ENCODE data around the gene PPHLN1. TPM values are rescaled to one million over a fixed set of nuclear protein-coding genes. Genes with fewer than 3 reads are reported as not detected.

The PPHLN1 gene
- 10 to 100 TPM; 90.9 to 91.8 TPM for total RNA-seq
- total RNA-seq, result 98.4 to 115 reads per million in 2 donors

GRCh38 chr12:42325653-42326474 lies at the start of gene PPHLN1, which contains the start of gene ZCRB1:
TSS of gene PPHLN1 (plus strand) at chr12:42326167. CDS start at chr12:42335903, 9,736 bp downstream.
TSS of gene ZCRB1 (minus strand) at chr12:42326094. CDS start at chr12:42324102, 1,992 bp downstream.
- no peaks in the 10 kb centered on the region for H3K9me3 ChIP-seq (ENCODE audit: control insufficient read depth, low read length, poor library complexity, severe bottlenecking)
- Mint-ChIP-seq H3K27ac (peak within 1 kb of the TSS; percentile 99), H3K36me3 (ENCODE audit: low read depth) (peaks cover 9% of the 10 kb centered on the region), H3K27me3 (no peaks in the 10 kb centered on the region), H3K4me3 (peak within 1 kb of the TSS; percentile 98), H3K4me1 (peaks cover 38% of the 10 kb centered on the region)
- peak; percentile 92 for ATAC-seq
- DNase-seq, result peak; percentile 64 to 73 (median 70)

- ATAC-seq, result no peak
- H3K27me3 Mint-ChIP-seq, result peaks cover 8% of the 10 kb centered on the region
- no peaks in the 10 kb centered on the region for H3K36me3 Mint-ChIP-seq (ENCODE audit: low read depth)
- H3K4me3 Mint-ChIP-seq, result no peak overlapping the region
- DNase-seq, result no peak
- no peak overlapping the region for H3K27ac Mint-ChIP-seq
- no peaks in the 10 kb centered on the region for H3K9me3 ChIP-seq (ENCODE audit: control insufficient read depth, low read length, poor library complexity, severe bottlenecking)
- H3K4me1 Mint-ChIP-seq, result no peaks in the 10 kb centered on the region
Measured at GRCh38 chr12:42277396-42278127, 48.4 kb upstream of the PPHLN1 start.

- H3K27me3 Mint-ChIP-seq, result peaks cover 5% of the 10 kb centered on the region
- ATAC-seq, result no peak
Measured at GRCh38 chr12:42278128-42278510, 47.8 kb upstream of the PPHLN1 start.

GRCh38 chr12:42281278-42281677 lies 44.7 kb upstream of the PPHLN1 start:
- H3K9me3 ChIP-seq (ENCODE audit: control insufficient read depth, low read length, poor library complexity, severe bottlenecking), result no peaks in the 10 kb centered on the region
- Mint-ChIP-seq H3K4me1 (no peaks in the 10 kb centered on the region), H3K27me3 (peaks cover 5% of the 10 kb centered on the region), H3K27ac (no peak overlapping the region), H3K4me3 (no peak overlapping the region), H3K36me3 (ENCODE audit: low read depth) (no peaks in the 10 kb centered on the region)
- DNase-seq (no peak), ATAC-seq (no peak)

More at GRCh38 chr12:42278128-42278510, 47.8 kb upstream of the PPHLN1 start:
- no peak overlapping the region for H3K27ac Mint-ChIP-seq
- DNase-seq, result no peak
- H3K4me1 Mint-ChIP-seq, result no peaks in the 10 kb centered on the region
- no peaks in the 10 kb centered on the region for H3K9me3 ChIP-seq (ENCODE audit: control insufficient read depth, low read length, poor library complexity, severe bottlenecking)
- no peaks in the 10 kb centered on the region for H3K36me3 Mint-ChIP-seq (ENCODE audit: low read depth)
- no peak overlapping the region for H3K4me3 Mint-ChIP-seq

- Mint-ChIP-seq H3K27me3 (peaks cover 7% of the 10 kb centered on the region), H3K4me3 (no peak overlapping the region), H3K36me3 (ENCODE audit: low read depth) (no peaks in the 10 kb centered on the region), H3K27ac (no peak overlapping the region), H3K4me1 (no peaks in the 10 kb centered on the region)
- ATAC-seq (no peak), DNase-seq (no peak)
- H3K9me3 ChIP-seq (ENCODE audit: control insufficient read depth, low read length, poor library complexity, severe bottlenecking), result no peaks in the 10 kb centered on the region
Measured at GRCh38 chr12:42281844-42282243, 44.1 kb upstream of the PPHLN1 start.

- no peak for DNase-seq
- H3K9me3 ChIP-seq (ENCODE audit: control insufficient read depth, low read length, poor library complexity, severe bottlenecking), result no peaks in the 10 kb centered on the region
- H3K4me1 Mint-ChIP-seq, result no peaks in the 10 kb centered on the region
Measured at GRCh38 chr12:42282294-42282693, 43.7 kb upstream of the PPHLN1 start.

GRCh38 chr12:42283739-42284138 lies 42.2 kb upstream of the PPHLN1 start:
- H3K27me3 Mint-ChIP-seq, result peaks cover 26% of the 10 kb centered on the region
- ATAC-seq (no peak), DNase-seq (no peak)
- no peak overlapping the region for H3K4me3 Mint-ChIP-seq
- no peaks in the 10 kb centered on the region for H3K4me1 Mint-ChIP-seq
- H3K9me3 ChIP-seq (ENCODE audit: control insufficient read depth, low read length, poor library complexity, severe bottlenecking), result no peaks in the 10 kb centered on the region
- H3K27ac Mint-ChIP-seq, result no peak overlapping the region
- no peaks in the 10 kb centered on the region for H3K36me3 Mint-ChIP-seq (ENCODE audit: low read depth)

More at GRCh38 chr12:42282294-42282693, 43.7 kb upstream of the PPHLN1 start:
- Mint-ChIP-seq H3K27ac (no peak overlapping the region), H3K27me3 (peaks cover 12% of the 10 kb centered on the region), H3K4me3 (no peak overlapping the region), H3K36me3 (ENCODE audit: low read depth) (no peaks in the 10 kb centered on the region)
- no peak for ATAC-seq

GRCh38 chr12:42284157-42284556 lies 41.8 kb upstream of the PPHLN1 start:
- DNase-seq (no peak), ATAC-seq (no peak)
- H3K9me3 ChIP-seq (ENCODE audit: control insufficient read depth, low read length, poor library complexity, severe bottlenecking), result no peaks in the 10 kb centered on the region
- Mint-ChIP-seq H3K27me3 (peaks cover 26% of the 10 kb centered on the region), H3K36me3 (ENCODE audit: low read depth) (no peaks in the 10 kb centered on the region), H3K27ac (no peak overlapping the region), H3K4me3 (no peak overlapping the region), H3K4me1 (no peaks in the 10 kb centered on the region)

- DNase-seq (no peak), ATAC-seq (no peak)
- Mint-ChIP-seq H3K4me1 (no peaks in the 10 kb centered on the region), H3K27ac (no peak overlapping the region), H3K36me3 (ENCODE audit: low read depth) (no peaks in the 10 kb centered on the region), H3K27me3 (peaks cover 26% of the 10 kb centered on the region), H3K4me3 (no peak overlapping the region)
- H3K9me3 ChIP-seq (ENCODE audit: control insufficient read depth, low read length, poor library complexity, severe bottlenecking), result no peaks in the 10 kb centered on the region
Measured at GRCh38 chr12:42284876-42285275, 41.1 kb upstream of the PPHLN1 start.

GRCh38 chr12:42285431-42285830 lies 40.5 kb upstream of the PPHLN1 start:
- no peaks in the 10 kb centered on the region for H3K4me1 Mint-ChIP-seq
- peaks cover 26% of the 10 kb centered on the region for H3K27me3 Mint-ChIP-seq
- H3K4me3 Mint-ChIP-seq, result no peak overlapping the region
- no peak overlapping the region for H3K27ac Mint-ChIP-seq
- H3K36me3 Mint-ChIP-seq (ENCODE audit: low read depth), result no peaks in the 10 kb centered on the region
- ATAC-seq (no peak), DNase-seq (no peak)
- no peaks in the 10 kb centered on the region for H3K9me3 ChIP-seq (ENCODE audit: control insufficient read depth, low read length, poor library complexity, severe bottlenecking)

- ATAC-seq (no peak), DNase-seq (no peak)
- H3K9me3 ChIP-seq (ENCODE audit: control insufficient read depth, low read length, poor library complexity, severe bottlenecking), result no peaks in the 10 kb centered on the region
- H3K27ac Mint-ChIP-seq, result no peak overlapping the region
- no peaks in the 10 kb centered on the region for H3K36me3 Mint-ChIP-seq (ENCODE audit: low read depth)
- no peaks in the 10 kb centered on the region for H3K4me1 Mint-ChIP-seq
- H3K4me3 Mint-ChIP-seq, result no peak overlapping the region
- peaks cover 26% of the 10 kb centered on the region for H3K27me3 Mint-ChIP-seq
Measured at GRCh38 chr12:42286741-42287140, 39.2 kb upstream of the PPHLN1 start.

- H3K9me3 ChIP-seq (ENCODE audit: control insufficient read depth, low read length, poor library complexity, severe bottlenecking), result no peaks in the 10 kb centered on the region
- H3K36me3 Mint-ChIP-seq (ENCODE audit: low read depth), result no peaks in the 10 kb centered on the region
- H3K27ac Mint-ChIP-seq, result no peak overlapping the region
- DNase-seq, result no peak
- peaks cover 20% of the 10 kb centered on the region for H3K27me3 Mint-ChIP-seq
- H3K4me1 Mint-ChIP-seq, result no peaks in the 10 kb centered on the region
- H3K4me3 Mint-ChIP-seq, result no peak overlapping the region
- no peak for ATAC-seq
Measured at GRCh38 chr12:42288544-42288943, 37.4 kb upstream of the PPHLN1 start.

GRCh38 chr12:42291680-42292079 lies 34.3 kb upstream of the PPHLN1 start:
- no peaks in the 10 kb centered on the region for H3K4me1 Mint-ChIP-seq
- ATAC-seq, result no peak
- H3K4me3 Mint-ChIP-seq, result no peak overlapping the region
- DNase-seq, result no peak
- no peaks in the 10 kb centered on the region for H3K9me3 ChIP-seq (ENCODE audit: control insufficient read depth, low read length, poor library complexity, severe bottlenecking)
- H3K36me3 Mint-ChIP-seq (ENCODE audit: low read depth), result no peaks in the 10 kb centered on the region
- peaks cover 20% of the 10 kb centered on the region for H3K27me3 Mint-ChIP-seq
- H3K27ac Mint-ChIP-seq, result no peak overlapping the region

Data from T-helper 17 cell (primary cell).